IMR-90 (cell line): ENCODE results near the gene CTBP2. TPM values are rescaled to one million over a fixed set of nuclear protein-coding genes. Genes with fewer than 3 reads are reported as not detected.

ENCODE experiments used
- POLR2A ChIP-seq: IDR thresholded peaks from 2 replicates; pipeline ENCODE4 v1.6.1; 2012; ENCODE audit warnings: mild to moderate bottlenecking, low read depth, low read length
- RFX5 ChIP-seq: IDR thresholded peaks from 2 replicates; pipeline ENCODE4 v1.8.0; 2012; ENCODE audit warnings: low read depth, mild to moderate bottlenecking, low read length, moderate library complexity
- polyA plus RNA-seq, 3 experiments: library from polyadenylated mRNA; depleted of rRNA; stranded (reverse); fragments of >200 nt; gene quantifications; 2 replicates each; pipeline ENCODE4 v1.2.3, GENCODE V29; 2012; ENCODE audit warnings: low replicate concordance in 1 of 3
- total RNA-seq: library from RNA; depleted of rRNA; stranded (reverse); fragments of >200 nt; gene quantifications from 2 replicates; pipeline ENCODE4 v1.2.3, GENCODE V29; 2012
- TF ChIP-seq, protein P1 (sequence below): fragments of 150-350 bp; IDR thresholded peaks from 2 replicates; pipeline ENCODE4 v1.6.1; 2017; ENCODE audit warnings: mild to moderate bottlenecking, antibody characterized with exemption, low read length, low read depth

Gene CTBP2
- total and polyA plus RNA-seq, 2 of the 4 experiments (the other 2 are of a cell fraction): 81.0 to 86.6 TPM

GRCh38 chr10:125048094-125048864 lies 112.1 kb downstream of the CTBP2 start (continued):
- TF ChIP-seq, protein P1, sequence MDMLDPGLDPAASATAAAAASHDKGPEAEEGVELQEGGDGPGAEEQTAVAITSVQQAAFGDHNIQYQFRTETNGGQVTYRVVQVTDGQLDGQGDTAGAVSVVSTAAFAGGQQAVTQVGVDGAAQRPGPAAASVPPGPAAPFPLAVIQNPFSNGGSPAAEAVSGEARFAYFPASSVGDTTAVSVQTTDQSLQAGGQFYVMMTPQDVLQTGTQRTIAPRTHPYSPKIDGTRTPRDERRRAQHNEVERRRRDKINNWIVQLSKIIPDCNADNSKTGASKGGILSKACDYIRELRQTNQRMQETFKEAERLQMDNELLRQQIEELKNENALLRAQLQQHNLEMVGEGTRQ: peak; percentile 75
- peak; percentile 51 for TF ChIP-seq POLR2A
- TF ChIP-seq RFX5: no peak
